Measurements from ENCODE around the gene MICAL3. TPM values are rescaled to one million over a fixed set of nuclear protein-coding genes. Genes with fewer than 3 reads are reported as not detected.

The MICAL3 gene
- total RNA-seq, 2 donors from 2014 or later: 33.6 to 34.0 TPM

GRCh38 chr22:18059991-18060390 lies 35.6 kb upstream of the MICAL3 start:
- no peak for DNase-seq
- TF ChIP-seq, protein P1, sequence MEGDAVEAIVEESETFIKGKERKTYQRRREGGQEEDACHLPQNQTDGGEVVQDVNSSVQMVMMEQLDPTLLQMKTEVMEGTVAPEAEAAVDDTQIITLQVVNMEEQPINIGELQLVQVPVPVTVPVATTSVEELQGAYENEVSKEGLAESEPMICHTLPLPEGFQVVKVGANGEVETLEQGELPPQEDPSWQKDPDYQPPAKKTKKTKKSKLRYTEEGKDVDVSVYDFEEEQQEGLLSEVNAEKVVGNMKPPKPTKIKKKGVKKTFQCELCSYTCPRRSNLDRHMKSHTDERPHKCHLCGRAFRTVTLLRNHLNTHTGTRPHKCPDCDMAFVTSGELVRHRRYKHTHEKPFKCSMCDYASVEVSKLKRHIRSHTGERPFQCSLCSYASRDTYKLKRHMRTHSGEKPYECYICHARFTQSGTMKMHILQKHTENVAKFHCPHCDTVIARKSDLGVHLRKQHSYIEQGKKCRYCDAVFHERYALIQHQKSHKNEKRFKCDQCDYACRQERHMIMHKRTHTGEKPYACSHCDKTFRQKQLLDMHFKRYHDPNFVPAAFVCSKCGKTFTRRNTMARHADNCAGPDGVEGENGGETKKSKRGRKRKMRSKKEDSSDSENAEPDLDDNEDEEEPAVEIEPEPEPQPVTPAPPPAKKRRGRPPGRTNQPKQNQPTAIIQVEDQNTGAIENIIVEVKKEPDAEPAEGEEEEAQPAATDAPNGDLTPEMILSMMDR (IDR thresholded peaks at IDR 0.05): no peak
- TF ChIP-seq POLR2A (IDR thresholded peaks at IDR 0.05): no peak
- H3K4me3 ChIP-seq: no peak overlapping the region
- intact Hi-C loops (cut with DNase I): no loop called here
- H3K27me3 ChIP-seq: no peaks in the 10 kb centered on the region
- H3K9me3 ChIP-seq: no peaks in the 10 kb centered on the region
- ATAC-seq: no peak
- H3K4me1 ChIP-seq: peaks cover 63% of the 10 kb centered on the region
- H3K27ac ChIP-seq: peak overlapping the region in 1 of 4 donors; percentile 77
- no peaks in the 10 kb centered on the region for H3K36me3 ChIP-seq (replicated peaks in 1 of 2; ENCODE audit: insufficient read depth in 1 of 2, low read depth in 2 of 2)
- 85 to 88% methylated on average over 5 of the region's 5 CpGs for WGBS, 2 donors

- no peaks in the 10 kb centered on the region for H3K27me3 ChIP-seq
- H3K27ac ChIP-seq: no peak overlapping the region
- ATAC-seq (no peak), DNase-seq (no peak)
- 92 to 98% methylated on average over 3 of the region's 3 CpGs for WGBS, 2 donors
- H3K4me3 ChIP-seq: no peak overlapping the region
- intact Hi-C loops (cut with DNase I): no loop called here
- no peaks in the 10 kb centered on the region for H3K9me3 ChIP-seq
- H3K36me3 ChIP-seq (replicated peaks in 1 of 2; ENCODE audit: insufficient read depth in 1 of 2, low read depth in 2 of 2): no peaks in the 10 kb centered on the region
- no peak for TF ChIP-seq POLR2A (IDR thresholded peaks at IDR 0.05)
- TF ChIP-seq, protein P1 (IDR thresholded peaks at IDR 0.05): no peak
- peaks cover 63% of the 10 kb centered on the region for H3K4me1 ChIP-seq
Measured at GRCh38 chr22:18059473-18059872, 35.1 kb upstream of the MICAL3 start.

- H3K27me3 ChIP-seq: no peaks in the 10 kb centered on the region
- H3K4me3 ChIP-seq: no peak overlapping the region
- peak overlapping the region in 1 of 4 donors; percentile 75 for H3K27ac ChIP-seq
- peaks cover 63% of the 10 kb centered on the region for H3K4me1 ChIP-seq
- TF ChIP-seq POLR2A (IDR thresholded peaks at IDR 0.05): no peak
- TF ChIP-seq, protein P1 (IDR thresholded peaks at IDR 0.05): no peak
- H3K36me3 ChIP-seq (replicated peaks in 1 of 2; ENCODE audit: insufficient read depth in 1 of 2, low read depth in 2 of 2): no peaks in the 10 kb centered on the region
- no peak for ATAC-seq
- WGBS, 2 donors: 72 to 78% methylated on average over 5 of the region's 5 CpGs
- intact Hi-C loops (cut with DNase I): no loop called here
- DNase-seq: no peak
- H3K9me3 ChIP-seq: no peaks in the 10 kb centered on the region
Measured at GRCh38 chr22:18059094-18059417, 34.7 kb upstream of the MICAL3 start.

DNA sequence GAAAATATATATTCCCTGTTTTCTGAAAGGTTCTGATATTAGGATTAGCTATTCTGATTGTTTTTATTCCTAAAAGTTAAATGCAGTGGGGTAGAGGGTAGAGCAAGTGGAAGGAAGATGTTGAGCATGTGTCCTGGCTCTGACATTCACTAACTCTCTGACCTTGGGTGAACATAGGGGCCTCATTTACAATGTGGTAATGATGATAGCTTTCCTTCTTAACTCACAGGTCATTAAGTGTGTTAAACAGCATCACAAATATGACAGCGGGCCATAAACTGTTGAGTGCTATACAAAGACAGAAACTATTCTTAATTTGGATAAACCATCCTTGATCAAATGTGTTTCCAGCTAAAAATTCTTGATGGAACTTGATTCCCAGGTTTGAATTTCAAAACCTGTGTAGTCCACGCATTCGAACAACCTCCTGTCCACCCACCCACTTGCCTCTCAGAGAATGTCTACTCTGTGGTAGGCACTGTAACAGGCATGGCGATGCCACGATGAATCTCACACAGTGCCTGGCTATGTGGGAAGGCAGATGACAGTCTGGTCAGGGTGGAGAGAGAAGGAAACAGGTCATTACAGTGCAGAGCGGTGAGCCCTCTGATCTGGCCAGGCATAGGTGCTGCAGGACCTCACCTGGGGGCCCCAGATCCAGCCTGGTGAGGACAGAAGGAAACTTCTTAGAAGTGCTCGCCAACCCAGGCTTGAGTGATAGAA lies 34.2 kb upstream of the MICAL3 start:
- TF ChIP-seq, protein P1 (IDR thresholded peaks at IDR 0.05): no peak
- no peak for TF ChIP-seq POLR2A (IDR thresholded peaks at IDR 0.05)
- no peaks in the 10 kb centered on the region for H3K27me3 ChIP-seq
- DNase-seq (no peak), ATAC-seq (no peak)
- peaks cover 63% of the 10 kb centered on the region for H3K4me1 ChIP-seq
- no peak overlapping the region for H3K4me3 ChIP-seq
- no peaks in the 10 kb centered on the region for H3K36me3 ChIP-seq (replicated peaks in 1 of 2; ENCODE audit: insufficient read depth in 1 of 2, low read depth in 2 of 2)
- H3K27ac ChIP-seq: peak overlapping the region in 3 of 4 donors; percentile 16 to 79 (median 75)
- WGBS, 2 donors: 89 to 93% methylated on average over 7 of the region's 7 CpGs
- intact Hi-C loops (cut with DNase I): no loop called here
- no peaks in the 10 kb centered on the region for H3K9me3 ChIP-seq
